MM.1S (cell line): ENCODE results near the gene SULT1C3.

Source experiments
- DNase-seq: peaks from one replicate; pipeline ENCODE4 v3.0.0-alpha.2; 2015
- H2AFZ ChIP-seq: fragments of 300-600 bp; sonication (generic); 2 replicates; pipeline ENCODE4 v1.6.0; 2016; ENCODE audit warnings: antibody characterized with exemption, low read length
- H3F3A ChIP-seq: fragments of 300-600 bp; sonication (generic); 2 replicates; pipeline ENCODE4 v1.6.1; 2016; ENCODE audit warnings: mild to moderate bottlenecking, antibody characterized with exemption, low read length, moderate library complexity, mixed read lengths; ENCODE audit not compliant: insufficient read depth
- H3K27ac ChIP-seq: fragments of 300-600 bp; sonication (generic); 2 replicates; pipeline ENCODE4 v1.5.1; 2016; ENCODE audit warnings: mild to moderate bottlenecking, low read length
- H3K27me3 ChIP-seq: fragments of 300-600 bp; sonication (generic); replicated peaks from 2 replicates; pipeline ENCODE4 v1.6.0; 2016; ENCODE audit warnings: low read length; ENCODE audit not compliant: insufficient read depth
- H3K36me3 ChIP-seq: fragments of 300-600 bp; sonication (generic); replicated peaks from 2 replicates; pipeline ENCODE4 v1.6.1; 2016; ENCODE audit warnings: mild to moderate bottlenecking, low read length, mixed read lengths; ENCODE audit not compliant: insufficient read depth
- H3K4me1 ChIP-seq: fragments of 300-600 bp; sonication (generic); 2 replicates; pipeline ENCODE4 v1.6.1; 2016; ENCODE audit warnings: low read length, mixed read lengths
- H3K4me2 ChIP-seq: fragments of 300-600 bp; sonication (generic); 2 replicates; pipeline ENCODE4 v1.6.0; 2016; ENCODE audit warnings: low read depth, low read length
- H3K4me3 ChIP-seq: fragments of 300-600 bp; sonication (generic); 2 replicates; pipeline ENCODE4 v1.5.1; 2016; ENCODE audit warnings: low read length, mixed read lengths
- H3K79me2 ChIP-seq: fragments of 300-600 bp; sonication (generic); 2 replicates; pipeline ENCODE4 v1.6.1; 2016; ENCODE audit warnings: mixed run types, low read length, mixed read lengths
- H3K9ac ChIP-seq: fragments of 300-600 bp; sonication (generic); 2 replicates; pipeline ENCODE4 v1.6.1; 2016; ENCODE audit warnings: low read length, mixed read lengths
- H3K9me2 ChIP-seq: fragments of 300-600 bp; sonication (generic); replicated peaks from 2 replicates; pipeline ENCODE4 v1.6.1; 2016; ENCODE audit warnings: mild to moderate bottlenecking, low read length, mixed read lengths; ENCODE audit not compliant: insufficient read depth
- H3K9me3 ChIP-seq: fragments of 300-600 bp; sonication (generic); replicated peaks from 2 replicates; pipeline ENCODE4 v1.6.1; 2016; ENCODE audit warnings: mild to moderate bottlenecking, low read length, mixed read lengths; ENCODE audit not compliant: insufficient read depth
- H4K20me1 ChIP-seq: fragments of 300-600 bp; sonication (generic); 2 replicates; pipeline ENCODE4 v1.6.1; 2016; ENCODE audit warnings: mild to moderate bottlenecking, low read length, moderate library complexity, mixed read lengths; ENCODE audit not compliant: insufficient read depth
- CTCF ChIP-seq: fragments of 300-600 bp; sonication (generic); IDR thresholded peaks from 2 replicates; pipeline ENCODE4 v1.5.1; 2016; ENCODE audit warnings: antibody characterized with exemption, low read length, mixed read lengths
- EZH2 ChIP-seq: fragments of 300-600 bp; sonication (generic); optimal IDR thresholded peaks from 2 replicates; pipeline ENCODE3; 2017; ENCODE audit warnings: low read depth, mild to moderate bottlenecking, antibody characterized with exemption, low read length, mixed read lengths
- EZH2phosphoT487 ChIP-seq: fragments of 300-600 bp; sonication (generic); IDR thresholded peaks from 2 replicates; pipeline ENCODE4 v1.6.1; 2018; ENCODE audit warnings: antibody characterized with exemption, low read length

Gene SULT1C3

GRCh38 chr2:108270346-108270745 is 30.6 kb downstream of the SULT1C3 start:
- no peak overlapping the region for H3K27ac ChIP-seq
- H2AFZ ChIP-seq = no peak overlapping the region

GRCh38 chr2:108270768-108271506 is 31.2 kb downstream of the SULT1C3 start:
- Histone ChIP-seq H3K9me2 (no peaks in the 10 kb centered on the region), H4K20me1 (no peaks in the 10 kb centered on the region), H3K79me2 (no peaks in the 10 kb centered on the region), H3K9me3 (no peaks in the 10 kb centered on the region), H3K4me1 (no peaks in the 10 kb centered on the region), H3K36me3 (no peaks in the 10 kb centered on the region), H3K4me3 (no peak overlapping the region), H3K27me3 (no peaks in the 10 kb centered on the region), H3F3A (no peaks in the 10 kb centered on the region), H3K9ac (no peak overlapping the region), H3K27ac (no peak overlapping the region), H3K4me2 (no peak overlapping the region), H2AFZ (no peak overlapping the region)
- no peak for DNase-seq
- no peak for TF ChIP-seq CTCF
- TF ChIP-seq EZH2phosphoT487 = no peak
- no peak for TF ChIP-seq EZH2

More at GRCh38 chr2:108270346-108270745, 30.6 kb downstream of the SULT1C3 start:
- no peaks in the 10 kb centered on the region for H3K4me1 ChIP-seq
- H3F3A ChIP-seq = no peaks in the 10 kb centered on the region
- H3K4me3 ChIP-seq = no peak overlapping the region
- no peaks in the 10 kb centered on the region for H3K9me3 ChIP-seq
- H3K27me3 ChIP-seq = no peaks in the 10 kb centered on the region
- H3K36me3 ChIP-seq = no peaks in the 10 kb centered on the region
- TF ChIP-seq CTCF (no peak), EZH2phosphoT487 (no peak), EZH2 (no peak)
- no peaks in the 10 kb centered on the region for H3K79me2 ChIP-seq
- no peak overlapping the region for H3K4me2 ChIP-seq
- H3K9me2 ChIP-seq = no peaks in the 10 kb centered on the region
- no peak overlapping the region for H3K9ac ChIP-seq
- H4K20me1 ChIP-seq = no peaks in the 10 kb centered on the region
- no peak for DNase-seq

GRCh38 chr2:108271691-108272253 is 32.0 kb downstream of the SULT1C3 start:
- H3K4me1 ChIP-seq = no peaks in the 10 kb centered on the region

More at GRCh38 chr2:108271691-108272253, 32.0 kb downstream of the SULT1C3 start:
- TF ChIP-seq EZH2 (no peak), EZH2phosphoT487 (no peak), CTCF (no peak)
- H3K9me3 ChIP-seq = no peaks in the 10 kb centered on the region
- DNase-seq = no peak
- H4K20me1 ChIP-seq = no peaks in the 10 kb centered on the region
- no peak overlapping the region for H3K4me3 ChIP-seq
- no peaks in the 10 kb centered on the region for H3K79me2 ChIP-seq
- no peaks in the 10 kb centered on the region for H3K27me3 ChIP-seq
- H2AFZ ChIP-seq = no peak overlapping the region
- no peaks in the 10 kb centered on the region for H3K36me3 ChIP-seq
- H3K27ac ChIP-seq = no peak overlapping the region
- no peak overlapping the region for H3K9ac ChIP-seq
- no peak overlapping the region for H3K4me2 ChIP-seq
- H3F3A ChIP-seq = no peaks in the 10 kb centered on the region
- H3K9me2 ChIP-seq = no peaks in the 10 kb centered on the region
